BLaER1 treated with 17β-estradiol and CSF1 and Interleukin-3, amounts not matched to agents 10 nM and 100 nM (cell line): ENCODE data around the gene RRBP1.
A peak's percentile ranks its signal among the peaks of the same experiment; 100 is the strongest.

Experiments
- H3K27ac ChIP-seq, 11 experiments: shearing (Covaris generic); formaldehyde crosslinking; 2 replicates each; pipeline ENCODE4 v1.8.1; 2022
- H3K27me3 ChIP-seq, 11 experiments: shearing (Covaris generic); formaldehyde crosslinking; 2 replicates each; pipeline ENCODE4 v1.8.1; 2022
- H3K36me3 ChIP-seq, 11 experiments: shearing (Covaris generic); formaldehyde crosslinking; 2 replicates each; pipeline ENCODE4 v1.8.1; 2022
- H3K4me1 ChIP-seq, 10 experiments: shearing (Covaris generic); formaldehyde crosslinking; 2 replicates each; pipeline ENCODE4 v1.8.1; 2022
- H3K4me2 ChIP-seq, 11 experiments: shearing (Covaris generic); formaldehyde crosslinking; 2 replicates each; pipeline ENCODE4 v1.8.1; 2022
- H3K4me3 ChIP-seq, 10 experiments: shearing (Covaris generic); formaldehyde crosslinking; 2 replicates each; pipeline ENCODE4 v1.8.1; 2022
- H3K9ac ChIP-seq, 11 experiments: shearing (Covaris generic); formaldehyde crosslinking; 2 replicates each; pipeline ENCODE4 v1.8.1; 2022
- H3K9me3 ChIP-seq, 11 experiments: shearing (Covaris generic); formaldehyde crosslinking; replicated peaks in 1 of 11; 2 replicates each; pipeline ENCODE4 v1.8.1; 2022
- H4K20me1 ChIP-seq, 11 experiments: shearing (Covaris generic); formaldehyde crosslinking; 2 replicates each; pipeline ENCODE4 v1.8.1; 2022
- Cebpa-rat ChIP-seq, 11 experiments: shearing (Covaris generic); IDR thresholded peaks; 2 replicates each; pipeline ENCODE4 v1.8.1; 2022

Gene RRBP1

GRCh38 chr20:17617212-17617867 lies 64.7 kb downstream of the RRBP1 start:
- Histone ChIP-seq H3K27me3 (peaks cover 0 to 2% (median 0%) of the 10 kb centered on the region in 11 experiments; a peak in 1 of 22 replicates), H3K36me3 (peaks cover 34 to 57% (median 47%) of the 10 kb centered on the region in 11 experiments), H4K20me1 (peaks cover 15 to 99% (median 47%) of the 10 kb centered on the region in 11 experiments; a peak in 16 of 22 replicates), H3K9ac (peak overlapping the region in 7 of 11 experiments; percentile 8 to 80 (median 77); a peak in 10 of 22 replicates), H3K4me1 (peaks cover 54 to 100% (median 87%) of the 10 kb centered on the region in 10 experiments), H3K27ac (peak overlapping the region in 6 of 11 experiments; percentile 84 to 88 (median 84); a peak in 11 of 22 replicates), H3K4me2 (peak overlapping the region; percentile 85 to 100 (median 96)), H3K4me3 (peak overlapping the region in 5 of 10 experiments; percentile 7 to 60 (median 47); a peak in 6 of 20 replicates), H3K9me3 (no peaks in the 10 kb centered on the region)
- no peak for TF ChIP-seq Cebpa-rat (IDR thresholded peaks at IDR 0.05)

DNA sequence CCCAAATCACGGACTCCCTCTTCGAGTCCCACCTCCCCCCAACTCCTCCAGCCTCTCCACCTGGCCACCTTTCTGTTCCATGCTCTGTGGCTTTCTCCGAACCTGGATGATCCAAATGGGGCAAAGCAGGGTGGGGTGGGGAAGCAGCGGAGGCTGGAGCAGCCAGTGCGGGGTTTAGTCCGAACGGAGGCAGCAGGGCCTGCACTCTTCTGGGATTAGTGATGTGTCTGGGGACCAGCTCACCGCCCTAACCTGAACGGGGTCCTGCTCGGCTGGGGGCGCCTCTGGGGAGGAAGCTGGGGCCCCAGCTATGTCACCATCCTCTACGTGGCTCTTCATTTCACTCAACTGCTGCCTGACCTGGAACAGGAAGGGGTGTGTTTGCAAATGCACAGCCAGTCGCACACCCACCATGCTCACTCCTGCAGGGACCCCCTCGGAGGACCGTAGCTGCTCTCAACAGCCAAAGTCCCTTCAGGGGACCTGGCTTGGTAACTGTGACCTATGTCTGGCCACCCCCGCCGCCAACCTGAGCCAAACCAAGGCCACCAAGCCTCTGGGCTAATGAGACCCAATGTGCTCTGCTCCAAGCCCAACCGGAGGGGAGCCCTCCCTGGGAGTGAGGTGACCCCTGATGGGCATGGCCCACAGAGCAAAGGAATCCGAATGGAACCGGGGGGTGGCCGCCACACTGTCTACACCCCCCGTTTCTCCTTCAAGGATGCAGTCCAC lies 65.4 kb downstream of the RRBP1 start:
- Histone ChIP-seq H3K9ac (peak overlapping the region in 8 of 11 experiments; percentile 58 to 80 (median 76); a peak in 14 of 22 replicates), H3K36me3 (peaks cover 31 to 50% (median 40%) of the 10 kb centered on the region in 11 experiments), H4K20me1 (peaks cover 15 to 99% (median 40%) of the 10 kb centered on the region in 11 experiments; a peak in 16 of 22 replicates), H3K9me3 (no peaks in the 10 kb centered on the region), H3K27me3 (peaks cover 0 to 2% (median 0%) of the 10 kb centered on the region in 11 experiments; a peak in 1 of 22 replicates), H3K4me3 (peak overlapping the region in 5 of 10 experiments; percentile 7 to 60 (median 47); a peak in 8 of 20 replicates), H3K27ac (peak overlapping the region in 8 of 11 experiments; percentile 71 to 88 (median 84); a peak in 14 of 22 replicates), H3K4me1 (peaks cover 61 to 100% (median 87%) of the 10 kb centered on the region in 10 experiments), H3K4me2 (peak overlapping the region; percentile 85 to 100 (median 96))
- no peak for TF ChIP-seq Cebpa-rat (IDR thresholded peaks at IDR 0.05)

DNA sequence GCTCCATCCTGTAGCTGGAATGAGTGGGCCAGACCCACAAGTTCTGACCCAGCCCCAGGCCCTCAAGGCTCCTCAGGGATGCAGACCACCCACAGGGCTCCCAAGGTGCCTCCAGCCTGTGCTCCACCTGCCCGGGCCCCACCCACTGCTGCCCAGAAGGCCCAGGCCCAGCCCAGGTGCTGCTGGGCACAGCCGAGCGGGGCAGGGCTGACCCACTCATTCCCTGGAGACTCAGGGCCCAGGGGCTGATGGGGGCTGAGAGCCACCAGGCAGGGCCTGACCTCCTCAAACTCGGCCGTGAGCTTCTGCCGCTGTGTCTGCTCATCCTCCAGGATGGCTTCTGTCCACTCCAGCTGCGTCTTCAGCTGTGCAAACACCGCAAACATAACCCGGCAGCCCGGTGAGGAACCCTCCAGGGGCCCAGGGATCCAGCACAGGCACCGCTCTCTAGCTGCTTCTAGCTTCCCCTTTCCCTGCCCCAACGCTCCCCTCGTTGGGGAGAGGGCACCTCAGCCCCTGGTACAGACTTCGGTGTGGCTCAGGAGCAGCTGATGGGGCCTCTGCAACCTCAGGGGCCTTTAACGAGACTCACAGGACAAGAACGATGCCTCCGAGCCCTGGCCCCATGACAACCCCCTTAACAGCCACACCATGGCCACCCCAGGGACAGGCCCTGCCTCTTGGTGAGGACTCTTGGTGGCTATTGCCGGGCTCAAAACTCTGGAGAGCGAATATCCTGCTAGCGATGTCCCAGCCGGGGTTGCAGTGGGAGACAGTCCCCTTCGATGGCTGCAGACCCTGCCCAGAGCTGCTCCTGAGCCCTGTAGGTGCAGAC lies 66.2 kb downstream of the RRBP1 start:
- Histone ChIP-seq H3K4me3 (peak overlapping the region in 8 of 10 experiments; percentile 18 to 60 (median 48); a peak in 15 of 20 replicates), H3K27me3 (peaks cover 0 to 2% (median 0%) of the 10 kb centered on the region in 11 experiments; a peak in 1 of 22 replicates), H3K4me2 (peak overlapping the region; percentile 85 to 100 (median 96)), H3K27ac (peak overlapping the region in 10 of 11 experiments; percentile 52 to 88 (median 84); a peak in 20 of 22 replicates), H3K9me3 (no peaks in the 10 kb centered on the region), H4K20me1 (peaks cover 15 to 99% (median 38%) of the 10 kb centered on the region in 11 experiments; a peak in 16 of 22 replicates), H3K9ac (peak overlapping the region; percentile 36 to 80 (median 74); a peak in 20 of 22 replicates), H3K36me3 (peaks cover 23 to 42% (median 32%) of the 10 kb centered on the region in 11 experiments), H3K4me1 (peaks cover 69 to 100% (median 87%) of the 10 kb centered on the region in 10 experiments)
- no peak for TF ChIP-seq Cebpa-rat (IDR thresholded peaks at IDR 0.05)

- Histone ChIP-seq H3K4me1 (peaks cover 76 to 100% (median 90%) of the 10 kb centered on the region in 10 experiments), H3K9me3 (no peaks in the 10 kb centered on the region), H3K36me3 (peaks cover 15 to 34% (median 24%) of the 10 kb centered on the region in 11 experiments), H3K4me3 (peak overlapping the region; percentile 9 to 60 (median 46); a peak in 16 of 20 replicates), H3K27me3 (peaks cover 0 to 2% (median 0%) of the 10 kb centered on the region in 11 experiments; a peak in 1 of 22 replicates), H4K20me1 (peaks cover 15 to 96% (median 38%) of the 10 kb centered on the region in 11 experiments; a peak in 16 of 22 replicates), H3K4me2 (peak overlapping the region; percentile 85 to 100 (median 96)), H3K27ac (peak overlapping the region; percentile 2 to 88 (median 84); a peak in 21 of 22 replicates), H3K9ac (peak overlapping the region; percentile 36 to 80 (median 74); a peak in 21 of 22 replicates)
- TF ChIP-seq Cebpa-rat (IDR thresholded peaks at IDR 0.05), result no peak
Measured at GRCh38 chr20:17614812-17615644, 67.0 kb downstream of the RRBP1 start.

DNA sequence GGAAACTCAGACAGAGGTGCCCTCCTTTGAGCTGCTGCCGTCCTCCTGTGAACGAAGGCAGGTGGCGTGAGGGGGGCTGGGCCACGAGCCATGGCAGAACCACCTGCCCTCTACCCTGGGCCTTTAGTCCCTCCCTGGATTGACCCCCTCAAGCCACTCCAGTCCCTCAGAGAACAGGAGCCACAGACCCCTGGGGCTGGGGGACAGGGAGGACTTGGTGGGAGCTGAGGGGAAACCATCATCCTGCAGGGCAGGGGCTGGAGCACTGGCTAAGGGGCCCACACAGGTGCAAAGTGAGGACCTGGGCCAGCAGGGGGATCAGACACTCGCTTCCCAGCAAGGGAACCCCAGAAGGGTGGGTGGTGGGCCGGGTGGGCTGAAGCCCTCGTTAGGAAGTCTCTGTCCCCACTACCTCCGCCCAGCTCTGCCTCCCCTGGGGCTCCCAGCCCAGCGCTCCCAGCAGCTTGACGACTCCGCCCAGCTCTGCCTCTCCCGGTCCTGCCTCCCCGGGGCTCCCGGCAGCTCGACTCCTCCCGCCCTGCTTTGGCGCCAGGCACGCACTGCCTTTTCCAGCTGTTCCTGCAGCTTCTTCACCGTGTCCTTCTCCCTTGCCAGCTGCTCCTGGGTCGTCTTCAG lies 67.7 kb downstream of the RRBP1 start:
- no peaks in the 10 kb centered on the region for H3K9me3 ChIP-seq
- peak overlapping the region; percentile 85 to 100 (median 96) for H3K4me2 ChIP-seq
- H3K4me3 ChIP-seq, result peak overlapping the region; percentile 9 to 60 (median 46); a peak in 16 of 20 replicates
- no peak for TF ChIP-seq Cebpa-rat (IDR thresholded peaks at IDR 0.05)
- H3K27ac ChIP-seq, result peak overlapping the region; percentile 2 to 88 (median 84); a peak in 20 of 22 replicates
- H3K36me3 ChIP-seq, result peaks cover 7 to 27% (median 17%) of the 10 kb centered on the region in 11 experiments
- H3K9ac ChIP-seq, result peak overlapping the region; percentile 3 to 80 (median 74); a peak in 18 of 22 replicates
- H3K4me1 ChIP-seq, result peaks cover 76 to 100% (median 94%) of the 10 kb centered on the region in 10 experiments
- H3K27me3 ChIP-seq, result peaks cover 0 to 2% (median 0%) of the 10 kb centered on the region in 11 experiments; a peak in 1 of 22 replicates
- peaks cover 15 to 94% (median 38%) of the 10 kb centered on the region in 11 experiments; a peak in 16 of 22 replicates for H4K20me1 ChIP-seq

DNA sequence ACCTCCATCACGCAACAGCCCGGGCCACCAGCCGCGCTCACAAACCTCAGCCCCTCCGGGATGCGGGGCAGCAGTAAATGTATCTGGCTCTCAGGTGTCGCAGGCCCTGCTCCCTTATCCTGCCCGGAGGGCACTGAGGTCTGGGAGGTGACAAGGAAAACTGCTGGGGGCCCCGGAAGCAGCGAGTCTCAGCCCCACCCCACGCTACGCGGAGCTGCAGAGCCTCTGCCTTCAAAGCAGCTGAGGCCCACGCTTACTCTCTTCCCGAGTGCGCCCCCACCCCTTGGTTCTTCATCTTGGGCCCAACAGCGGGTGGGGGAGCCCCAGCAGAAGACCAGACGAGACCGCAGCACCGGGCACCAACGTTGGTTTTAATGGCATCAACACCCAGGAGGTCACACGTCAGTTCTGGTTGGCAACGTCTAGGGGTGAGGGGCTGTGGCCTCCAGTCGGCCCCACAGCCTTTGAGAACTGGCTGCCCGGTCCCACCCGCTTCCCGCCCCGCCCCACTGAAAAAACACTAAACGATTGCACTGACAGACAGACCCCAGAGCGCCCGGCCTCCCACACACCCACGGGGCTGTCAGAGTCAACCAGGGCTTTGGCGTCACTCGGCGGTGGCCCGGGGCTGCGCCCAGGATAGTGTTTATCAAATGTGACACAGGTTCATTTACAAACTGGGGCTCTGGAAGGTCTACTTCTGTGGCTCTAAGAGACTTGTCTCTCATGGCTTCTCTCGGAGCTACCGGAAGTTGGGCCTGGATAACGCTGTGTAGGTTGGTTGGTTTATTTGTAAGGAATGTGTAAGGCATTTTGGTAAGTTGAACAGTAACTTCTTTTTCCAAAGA lies 68.5 kb downstream of the RRBP1 start:
- peaks cover 76 to 99% (median 97%) of the 10 kb centered on the region in 10 experiments for H3K4me1 ChIP-seq
- H4K20me1 ChIP-seq, result peaks cover 15 to 87% (median 38%) of the 10 kb centered on the region in 11 experiments; a peak in 16 of 22 replicates
- H3K4me3 ChIP-seq, result peak overlapping the region in 6 of 10 experiments; percentile 2 to 60 (median 36); a peak in 6 of 20 replicates
- H3K27me3 ChIP-seq, result peaks cover 0 to 2% (median 0%) of the 10 kb centered on the region in 11 experiments; a peak in 1 of 22 replicates
- peaks cover 5 to 19% (median 9%) of the 10 kb centered on the region in 11 experiments; a peak in 21 of 22 replicates for H3K36me3 ChIP-seq
- no peak for TF ChIP-seq Cebpa-rat (IDR thresholded peaks at IDR 0.05)
- no peaks in the 10 kb centered on the region for H3K9me3 ChIP-seq
- H3K9ac ChIP-seq, result peak overlapping the region in 9 of 11 experiments; percentile 3 to 80 (median 75); a peak in 15 of 22 replicates
- peak overlapping the region; percentile 85 to 100 (median 96) for H3K4me2 ChIP-seq
- peak overlapping the region in 7 of 11 experiments; percentile 79 to 88 (median 84); a peak in 13 of 22 replicates for H3K27ac ChIP-seq
